Neuronal stem cell (in vitro differentiated cells): Measurements from ENCODE around the gene WFDC1.

Source experiments
- DNase-seq: peaks from one replicate; pipeline ENCODE4 v3.0.0-alpha.2; 2013; ENCODE audit warnings: low spot score
- H2AFZ ChIP-seq: one replicate; pipeline ENCODE4 v1.6.1; 2013; ENCODE audit warnings: mild to moderate bottlenecking, low read length, inconsistent platforms
- H2AK5ac ChIP-seq: 2 replicates; pipeline ENCODE4 v1.6.1; 2013; ENCODE audit warnings: low read depth, mild to moderate bottlenecking, inconsistent platforms, low read length, moderate library complexity, mixed read lengths
- H2BK120ac ChIP-seq: 2 replicates; pipeline ENCODE4 v1.6.1; 2013; ENCODE audit warnings: low read depth, mild to moderate bottlenecking, inconsistent platforms, low read length, moderate library complexity, mixed read lengths
- H2BK12ac ChIP-seq: one replicate; pipeline ENCODE4 v1.6.1; 2013; ENCODE audit warnings: low read length, inconsistent platforms
- H2BK15ac ChIP-seq: 2 replicates; pipeline ENCODE4 v1.6.1; 2013; ENCODE audit warnings: mild to moderate bottlenecking, low read length, inconsistent platforms, mixed read lengths
- H2BK5ac ChIP-seq: one replicate; pipeline ENCODE4 v1.6.1; 2013; ENCODE audit warnings: inconsistent platforms, mild to moderate bottlenecking, low read length, moderate library complexity
- H3K14ac ChIP-seq: one replicate; pipeline ENCODE4 v1.6.1; 2013; ENCODE audit warnings: low read length, inconsistent platforms
- H3K18ac ChIP-seq: 2 replicates; pipeline ENCODE4 v1.6.1; 2013; ENCODE audit warnings: low read length, inconsistent platforms
- H3K23ac ChIP-seq: 2 replicates; pipeline ENCODE4 v1.6.1; 2013; ENCODE audit warnings: low read depth, mild to moderate bottlenecking, mixed read lengths, low read length, inconsistent platforms; ENCODE audit not compliant: poor library complexity
- H3K27ac ChIP-seq: replicated peaks from 3 replicates; pipeline ENCODE4 v1.5.1; 2013; ENCODE audit warnings: low read length, inconsistent platforms
- H3K27me3 ChIP-seq, 3 experiments: 2 replicates each; pipeline ENCODE4 v1.6.1; 2013; ENCODE audit warnings: low read length in 3 of 3, mild to moderate bottlenecking in 2 of 3, inconsistent platforms in 1 of 3, low read depth in 1 of 3, mixed read lengths in 1 of 3, moderate library complexity in 1 of 3; ENCODE audit not compliant: control insufficient read depth in 3 of 3, insufficient read depth in 3 of 3
- H3K36me3 ChIP-seq, 2 donors: replicated peaks in 1 of 2; 2 replicates each; pipeline ENCODE4 v1.6.1; 2013; ENCODE audit warnings: low read length in 2 of 2; ENCODE audit not compliant: control insufficient read depth in 2 of 2, insufficient read depth in 2 of 2
- H3K4ac ChIP-seq: 2 replicates; pipeline ENCODE4 v1.6.1; 2013; ENCODE audit warnings: inconsistent platforms, mild to moderate bottlenecking, low read length, moderate library complexity
- H3K4me1 ChIP-seq, 2 donors: 1 replicate in 1 of 2; 2 replicates in 1 of 2; pipeline ENCODE4 v1.6.1; 2013; ENCODE audit warnings: low read length in 2 of 2, low read depth in 1 of 2; ENCODE audit not compliant: control insufficient read depth in 2 of 2, insufficient read depth in 1 of 2
- H3K4me2 ChIP-seq: one replicate; pipeline ENCODE4 v1.6.1; 2013; ENCODE audit warnings: mild to moderate bottlenecking, low read length, inconsistent platforms; ENCODE audit not compliant: insufficient read depth, poor library complexity, severe bottlenecking
- H3K4me3 ChIP-seq, 2 donors: 2 replicates each; pipeline ENCODE4 v1.5.1; 2013; ENCODE audit warnings: low read length in 2 of 2, mild to moderate bottlenecking in 2 of 2, inconsistent platforms in 1 of 2, moderate library complexity in 1 of 2
- H3K79me1 ChIP-seq: one replicate; pipeline ENCODE4 v1.6.1; 2013; ENCODE audit warnings: low read depth, mild to moderate bottlenecking, inconsistent platforms, low read length, moderate library complexity
- H3K9ac ChIP-seq: one replicate; pipeline ENCODE4 v1.6.1; 2013; ENCODE audit warnings: mild to moderate bottlenecking, low read depth, low read length, inconsistent platforms; ENCODE audit not compliant: poor library complexity
- H3K9me3 ChIP-seq, 2 donors: replicated peaks in 1 of 2; 2 replicates each; pipeline versions ENCODE3 to v1.6.1; 2013; ENCODE audit warnings: low read length in 2 of 2, mild to moderate bottlenecking in 2 of 2, inconsistent platforms in 1 of 2, low read depth in 1 of 2, mixed read lengths in 1 of 2, moderate library complexity in 1 of 2; ENCODE audit not compliant: control insufficient read depth in 2 of 2, insufficient read depth in 1 of 2
- H4K8ac ChIP-seq: one replicate; pipeline ENCODE4 v1.6.1; 2013; ENCODE audit warnings: low read depth, mild to moderate bottlenecking, inconsistent platforms, low read length, moderate library complexity
- H4K91ac ChIP-seq: one replicate; pipeline ENCODE4 v1.6.1; 2013; ENCODE audit warnings: low read length, low read depth, mild to moderate bottlenecking, inconsistent platforms; ENCODE audit not compliant: poor library complexity
- WGBS, 2 donors: extraction: QIAGEN DNeasy Blood & Tissue Kit; methylation state at CpG; one replicate each; pipeline ENCODE4 v1.1.7; 2013; ENCODE audit warnings: missing lambda C conversion rate in 2 of 2, mixed read lengths in 1 of 2; ENCODE audit not compliant: insufficient read length in 2 of 2, insufficient replicate concordance in 1 of 2; ENCODE audit errors: extremely low coverage in 2 of 2; 5-methylcytosine and 5-hydroxymethylcytosine counted together

Gene WFDC1

GRCh38 chr16:84286578-84287240 is 8.0 kb upstream of the WFDC1 start:
- DNase-seq = no peak
- peaks cover 0 to 1% of the 10 kb centered on the region in 2 donors for H3K9me3 ChIP-seq
- H2BK5ac ChIP-seq = no peak overlapping the region
- no peak overlapping the region for H3K9ac ChIP-seq
- no peaks in the 10 kb centered on the region for H3K79me1 ChIP-seq
- no peak overlapping the region for H4K91ac ChIP-seq
- H3K18ac ChIP-seq = no peak overlapping the region
- no peak overlapping the region for H3K27ac ChIP-seq
- no peaks in the 10 kb centered on the region for H3K36me3 ChIP-seq
- H2AK5ac ChIP-seq = no peak overlapping the region
- H3K4ac ChIP-seq = no peak overlapping the region
- no peak overlapping the region for H3K23ac ChIP-seq
- H3K4me3 ChIP-seq = no peak overlapping the region
- peaks cover 0 to 17% (median 5%) of the 10 kb centered on the region in 3 experiments for H3K27me3 ChIP-seq
- no peak overlapping the region for H2BK12ac ChIP-seq
- H3K14ac ChIP-seq = no peak overlapping the region
- H3K4me2 ChIP-seq = no peak overlapping the region
- no peak overlapping the region for H4K8ac ChIP-seq
- no CpG with 5 or more reads among the region's 16 CpGs for WGBS, 2 donors
- H2BK120ac ChIP-seq = no peak overlapping the region
- H2BK15ac ChIP-seq = no peak overlapping the region
- peaks cover 4 to 21% of the 10 kb centered on the region in 2 donors for H3K4me1 ChIP-seq
- H2AFZ ChIP-seq = no peak overlapping the region

- Histone ChIP-seq H3K9me3 (peaks cover 0 to 1% of the 10 kb centered on the region in 2 donors), H3K79me1 (no peaks in the 10 kb centered on the region), H3K27me3 (peaks cover 0 to 33% (median 0%) of the 10 kb centered on the region in 3 experiments), H4K91ac (no peak overlapping the region), H3K23ac (no peak overlapping the region), H3K9ac (no peak overlapping the region), H2BK5ac (no peak overlapping the region), H3K14ac (no peak overlapping the region), H3K18ac (no peak overlapping the region), H3K4ac (no peak overlapping the region), H3K36me3 (no peaks in the 10 kb centered on the region), H2BK15ac (no peak overlapping the region), H2BK12ac (no peak overlapping the region), H3K4me3 (no peak overlapping the region), H2AK5ac (no peak overlapping the region), H3K4me2 (no peak overlapping the region), H2AFZ (no peak overlapping the region), H3K4me1 (peaks cover 3 to 19% of the 10 kb centered on the region in 2 donors), H2BK120ac (no peak overlapping the region), H4K8ac (no peak overlapping the region), H3K27ac (no peak overlapping the region)
- WGBS, 2 donors = no CpG with 5 or more reads among the region's 8 CpGs
- no peak for DNase-seq
Observed at GRCh38 chr16:84288902-84289301, 5.8 kb upstream of the WFDC1 start.

DNA sequence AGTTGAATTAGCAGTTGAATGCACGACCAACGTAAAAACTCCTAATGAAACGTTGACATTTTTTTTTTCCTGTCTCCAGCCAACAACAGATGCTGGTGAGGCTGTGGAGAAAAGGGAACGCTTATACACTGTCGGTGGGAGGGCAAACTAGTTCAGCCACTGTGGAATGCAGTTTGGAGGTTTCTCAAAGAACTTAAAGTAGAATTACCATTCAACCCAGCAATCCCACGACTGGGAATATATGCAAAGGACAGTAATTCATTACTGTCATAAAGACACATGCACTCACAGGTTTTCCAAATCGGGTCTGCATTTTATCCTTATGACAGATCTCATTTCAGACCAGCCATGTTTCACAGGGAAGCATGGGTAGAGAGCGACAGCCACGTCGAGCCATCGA is 3.5 kb upstream of the WFDC1 start:
- Histone ChIP-seq H3K4ac (no peak overlapping the region), H2AK5ac (no peak overlapping the region), H3K4me1 (peaks cover 6 to 25% of the 10 kb centered on the region in 2 donors), H2BK12ac (no peak overlapping the region), H3K79me1 (no peaks in the 10 kb centered on the region), H3K9ac (no peak overlapping the region), H4K8ac (no peak overlapping the region), H3K14ac (no peak overlapping the region), H2AFZ (no peak overlapping the region), H3K36me3 (no peaks in the 10 kb centered on the region), H2BK15ac (no peak overlapping the region), H2BK5ac (no peak overlapping the region), H3K9me3 (peaks cover 0 to 1% of the 10 kb centered on the region in 2 donors), H3K27ac (no peak overlapping the region), H3K4me2 (no peak overlapping the region), H3K18ac (no peak overlapping the region), H2BK120ac (no peak overlapping the region), H3K4me3 (no peak overlapping the region), H4K91ac (no peak overlapping the region), H3K23ac (no peak overlapping the region), H3K27me3 (peaks cover 0 to 56% (median 0%) of the 10 kb centered on the region in 3 experiments)
- no peak for DNase-seq
- no CpG with 5 or more reads among the region's 11 CpGs for WGBS, 2 donors

DNA sequence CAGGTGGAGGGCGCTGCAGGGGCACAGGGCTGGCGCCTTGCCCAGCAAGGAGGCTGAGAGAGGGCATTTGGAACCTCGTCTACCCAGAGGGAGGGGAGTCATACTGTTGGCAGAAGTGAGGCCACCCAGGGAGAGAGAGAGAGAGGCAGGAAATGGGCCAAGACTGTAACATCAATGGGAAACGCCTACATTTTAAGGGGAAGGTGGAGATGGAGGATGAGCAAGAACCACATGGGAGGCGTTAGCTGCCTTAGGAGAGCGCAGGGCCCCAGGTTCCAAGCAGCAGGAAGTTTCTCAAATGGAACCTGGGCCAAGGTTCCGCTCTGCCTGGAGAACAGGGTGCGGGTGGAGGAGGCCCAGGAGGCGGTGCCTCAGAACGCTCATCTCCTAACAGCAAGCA is 2.7 kb upstream of the WFDC1 start:
- WGBS, 2 donors = no CpG with 5 or more reads among the region's 10 CpGs
- H3K27me3 ChIP-seq = peaks cover 0 to 61% (median 0%) of the 10 kb centered on the region in 3 experiments

More for the DNA sequence above, 2.7 kb upstream of the WFDC1 start:
- Histone ChIP-seq H3K4me3 (no peak overlapping the region), H3K4me2 (no peak overlapping the region), H3K18ac (peak overlapping the region; percentile 56), H2AK5ac (no peak overlapping the region), H2BK120ac (no peak overlapping the region), H2BK12ac (no peak overlapping the region), H3K9ac (no peak overlapping the region), H3K9me3 (peaks cover 0 to 1% of the 10 kb centered on the region in 2 donors), H4K91ac (no peak overlapping the region), H2BK5ac (no peak overlapping the region), H3K4me1 (peaks cover 6 to 23% of the 10 kb centered on the region in 2 donors), H2BK15ac (no peak overlapping the region), H3K79me1 (no peaks in the 10 kb centered on the region), H3K14ac (no peak overlapping the region), H3K36me3 (no peaks in the 10 kb centered on the region), H2AFZ (no peak overlapping the region), H3K23ac (no peak overlapping the region), H3K27ac (no peak overlapping the region), H4K8ac (no peak overlapping the region), H3K4ac (no peak overlapping the region)
- DNase-seq = no peak
